Effector memory CD8-positive, alpha-beta T cell (primary cell): Measurements from ENCODE around the gene SUSD4.

Source experiments
- ATAC-seq: fragments of 150-1000 bp; cut with Tn5 transposase; replicated peaks from 2 replicates; pipeline ENCODE4 v1.10.0; 2021; ENCODE audit warnings: mild to moderate bottlenecking, moderate library complexity
- DNase-seq, 3 experiments: peaks; one replicate each; pipeline ENCODE4 v3.0.0; 2021
- H3K27ac Mint-ChIP-seq, 2 donors: one replicate each; pipeline ENCODE4 v1.8.0; 2022; ENCODE audit warnings: mild to moderate bottlenecking in 2 of 2, mixed read lengths in 2 of 2, moderate library complexity in 2 of 2
- H3K27me3 Mint-ChIP-seq, 2 donors: one replicate each; pipeline ENCODE4 v1.8.0; 2022; ENCODE audit warnings: mixed read lengths in 2 of 2
- H3K36me3 Mint-ChIP-seq: one replicate; pipeline ENCODE4 v1.8.0; 2022; ENCODE audit warnings: mild to moderate bottlenecking, moderate library complexity, mixed read lengths; ENCODE audit not compliant: insufficient read depth
- H3K4me1 Mint-ChIP-seq, 2 donors: one replicate each; pipeline ENCODE4 v1.8.0; 2022; ENCODE audit warnings: low read depth in 2 of 2, mixed read lengths in 2 of 2
- H3K4me3 Mint-ChIP-seq, 2 donors: one replicate each; pipeline ENCODE4 v1.8.0; 2022; ENCODE audit warnings: mild to moderate bottlenecking in 2 of 2, mixed read lengths in 2 of 2, moderate library complexity in 2 of 2
- H3K9me3 Mint-ChIP-seq, 2 donors: one replicate each; pipeline ENCODE4 v1.8.0; 2022; ENCODE audit warnings: mixed read lengths in 2 of 2

Gene SUSD4

DNA sequence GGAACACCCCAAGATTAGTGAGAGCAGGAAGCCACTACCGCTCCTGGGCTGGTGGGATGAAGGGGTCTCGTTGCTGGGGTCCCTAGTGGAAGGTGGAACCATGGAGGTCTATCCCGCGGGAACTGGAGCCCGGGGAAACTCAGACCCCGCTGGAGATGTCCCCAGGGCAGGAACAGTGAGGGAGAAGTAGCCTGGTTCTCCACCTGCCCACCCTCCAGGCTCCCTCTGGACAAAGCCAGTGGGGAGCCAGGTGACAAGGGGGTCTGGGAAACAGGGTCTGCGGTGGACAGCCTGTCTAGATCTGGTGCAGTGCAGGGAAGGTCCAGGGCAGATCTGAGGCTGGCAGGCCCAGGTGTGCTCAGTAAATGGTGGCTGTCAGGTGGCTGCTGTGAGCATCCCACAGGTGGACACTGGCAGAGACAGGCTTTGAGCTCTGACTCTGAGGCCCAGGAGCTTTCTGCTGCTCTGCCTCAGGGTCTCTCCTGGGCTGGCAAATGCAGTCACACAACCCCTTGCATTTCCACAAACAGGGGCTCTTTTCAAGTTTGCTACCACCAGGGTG, 132.9 kb downstream of the SUSD4 start:
- Mint-ChIP-seq H3K27ac (no peak overlapping the region), H3K4me3 (no peak overlapping the region), H3K4me1 (peaks cover 4 to 14% of the 10 kb centered on the region in 2 donors), H3K36me3 (no peaks in the 10 kb centered on the region), H3K27me3 (peaks cover 0 to 31% of the 10 kb centered on the region in 2 donors), H3K9me3 (no peaks in the 10 kb centered on the region)
- no peak for DNase-seq
- ATAC-seq = no peak

DNA sequence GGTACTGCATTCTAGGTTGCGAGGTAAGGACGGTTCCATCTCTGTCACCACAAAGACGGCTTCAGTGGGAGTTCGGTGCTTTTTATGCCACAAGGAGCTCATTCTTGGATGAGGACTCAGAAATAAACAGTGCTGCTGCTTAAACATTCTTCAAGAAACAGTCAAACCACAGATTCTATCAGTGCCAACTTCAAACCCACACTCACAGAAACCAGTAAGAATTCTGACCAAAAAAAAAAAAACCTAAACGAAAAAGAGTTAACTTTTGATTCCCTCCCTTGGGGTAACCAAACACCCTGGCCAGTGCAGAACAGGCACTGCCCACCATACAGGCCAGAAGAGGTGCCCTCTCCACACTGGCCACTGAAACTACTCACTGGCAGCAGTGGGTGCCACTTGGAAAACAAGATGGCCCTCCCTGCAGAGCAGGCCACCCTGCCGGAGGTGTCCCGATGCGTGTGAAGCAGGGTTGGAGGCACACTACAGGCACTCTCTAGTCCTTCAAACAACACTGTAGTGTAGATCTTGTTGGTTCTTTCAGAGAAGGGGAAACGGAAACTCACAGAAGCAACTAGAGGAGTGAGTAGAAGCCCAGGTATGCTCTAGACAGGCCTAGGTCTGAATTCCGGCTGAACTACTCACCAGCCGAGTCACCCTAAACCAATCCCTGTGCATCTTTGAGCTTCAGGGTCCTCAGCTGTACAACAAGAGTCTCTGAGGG, 133.7 kb downstream of the SUSD4 start:
- no peaks in the 10 kb centered on the region for H3K9me3 Mint-ChIP-seq
- peak overlapping the region in 1 of 2 donors; percentile 60 for H3K4me3 Mint-ChIP-seq
- peaks cover 4 to 14% of the 10 kb centered on the region in 2 donors for H3K4me1 Mint-ChIP-seq
- peak overlapping the region in 1 of 2 donors; percentile 52 for H3K27ac Mint-ChIP-seq
- ATAC-seq (peak; percentile 64), DNase-seq (no peak)
- peaks cover 7 to 39% of the 10 kb centered on the region in 2 donors for H3K27me3 Mint-ChIP-seq
- H3K36me3 Mint-ChIP-seq = no peaks in the 10 kb centered on the region

DNA sequence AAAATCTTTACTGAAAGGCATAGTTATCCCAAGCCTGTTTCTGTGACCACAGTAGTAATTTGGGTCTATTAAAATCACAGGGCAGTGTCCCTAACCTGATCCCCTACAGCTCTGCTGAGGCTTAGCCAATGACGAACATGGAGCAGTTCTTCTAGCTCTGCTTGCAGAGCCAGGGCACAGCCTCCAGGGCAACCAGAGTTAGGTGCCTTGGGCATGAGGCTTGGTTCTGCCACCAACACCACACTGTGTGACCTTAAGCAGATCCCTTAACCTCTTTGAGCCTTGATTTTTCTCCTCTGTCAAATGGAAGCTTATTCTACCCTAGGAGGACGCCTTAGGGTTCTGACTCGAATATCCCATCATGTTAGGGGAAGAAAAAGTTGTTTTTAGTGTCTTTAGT, 134.2 kb downstream of the SUSD4 start:
- peak overlapping the region in 1 of 2 donors; percentile 52 for H3K27ac Mint-ChIP-seq
- peak; percentile 27 for ATAC-seq
- DNase-seq = no peak
- H3K36me3 Mint-ChIP-seq = no peaks in the 10 kb centered on the region
- no peaks in the 10 kb centered on the region for H3K9me3 Mint-ChIP-seq
- peaks cover 11 to 40% of the 10 kb centered on the region in 2 donors for H3K27me3 Mint-ChIP-seq
- H3K4me1 Mint-ChIP-seq = peaks cover 4 to 13% of the 10 kb centered on the region in 2 donors
- H3K4me3 Mint-ChIP-seq = peak overlapping the region in 1 of 2 donors; percentile 60

- Mint-ChIP-seq H3K4me1 (peaks cover 4 to 12% of the 10 kb centered on the region in 2 donors), H3K27me3 (peaks cover 11 to 33% of the 10 kb centered on the region in 2 donors), H3K4me3 (no peak overlapping the region), H3K9me3 (no peaks in the 10 kb centered on the region), H3K27ac (no peak overlapping the region), H3K36me3 (no peaks in the 10 kb centered on the region)
- ATAC-seq (no peak), DNase-seq (no peak)
Observed at GRCh38 chr1:223228931-223229528, 134.9 kb downstream of the SUSD4 start.

DNA sequence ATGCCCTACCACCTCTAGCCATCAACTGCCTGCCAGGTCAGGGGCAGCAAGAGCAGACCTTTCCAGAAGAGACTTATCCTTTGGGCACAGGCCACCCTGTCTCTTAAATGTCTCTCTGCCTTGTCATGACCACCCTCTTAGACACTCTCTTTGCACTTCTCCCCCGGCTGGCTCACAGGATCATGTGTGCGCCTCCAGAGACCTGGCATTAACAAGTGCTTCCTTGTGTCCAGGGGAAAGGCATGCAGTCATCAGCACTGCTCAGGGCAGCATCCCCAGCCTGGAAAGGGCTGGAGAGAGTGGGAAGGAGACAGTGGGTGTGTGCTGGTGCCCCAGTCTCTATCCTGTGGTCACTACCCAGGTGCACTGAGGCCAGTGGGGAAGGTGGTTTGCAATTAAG, 135.8 kb downstream of the SUSD4 start:
- no peak for DNase-seq
- Mint-ChIP-seq H3K4me1 (peaks cover 4 to 12% of the 10 kb centered on the region in 2 donors), H3K27me3 (peaks cover 11 to 33% of the 10 kb centered on the region in 2 donors), H3K4me3 (no peak overlapping the region), H3K27ac (no peak overlapping the region), H3K36me3 (no peaks in the 10 kb centered on the region), H3K9me3 (no peaks in the 10 kb centered on the region)
- no peak for ATAC-seq

- H3K36me3 Mint-ChIP-seq = no peaks in the 10 kb centered on the region
- H3K4me3 Mint-ChIP-seq = no peak overlapping the region
- peak overlapping the region in 1 of 2 donors; percentile 55 for H3K27ac Mint-ChIP-seq
- no peak for DNase-seq
- no peak for ATAC-seq
- H3K27me3 Mint-ChIP-seq = peaks cover 11 to 33% of the 10 kb centered on the region in 2 donors
- peaks cover 4 to 12% of the 10 kb centered on the region in 2 donors for H3K4me1 Mint-ChIP-seq
- no peaks in the 10 kb centered on the region for H3K9me3 Mint-ChIP-seq
Observed at GRCh38 chr1:223227486-223228196, 136.3 kb downstream of the SUSD4 start.

DNA sequence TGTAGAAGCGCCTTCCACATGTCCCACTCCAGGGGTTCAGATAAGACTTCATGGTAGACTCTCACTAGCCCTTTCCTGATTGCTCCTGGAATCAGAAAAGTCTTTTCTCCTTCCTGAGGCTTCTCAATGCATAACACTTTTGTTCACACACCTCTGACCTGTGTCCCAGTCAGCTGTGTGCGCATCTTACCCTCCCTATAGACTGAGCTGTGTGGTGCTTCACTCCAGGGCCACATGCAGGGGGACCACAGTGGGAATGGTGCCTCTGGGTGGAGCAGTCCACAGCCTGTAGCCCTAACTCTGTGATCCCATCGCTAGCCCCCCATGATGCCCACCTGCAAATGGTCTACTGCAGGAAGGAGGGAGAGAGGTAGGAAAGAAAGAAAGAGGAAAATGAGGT, 136.9 kb downstream of the SUSD4 start:
- H3K36me3 Mint-ChIP-seq = no peaks in the 10 kb centered on the region
- ATAC-seq (no peak), DNase-seq (no peak)
- peaks cover 11 to 33% of the 10 kb centered on the region in 2 donors for H3K27me3 Mint-ChIP-seq
- peaks cover 4 to 12% of the 10 kb centered on the region in 2 donors for H3K4me1 Mint-ChIP-seq
- no peaks in the 10 kb centered on the region for H3K9me3 Mint-ChIP-seq
- peak overlapping the region in 1 of 2 donors; percentile 55 for H3K27ac Mint-ChIP-seq
- H3K4me3 Mint-ChIP-seq = no peak overlapping the region

GRCh38 chr1:223226271-223226670, 137.7 kb downstream of the SUSD4 start:
- DNase-seq = no peak
- H3K27me3 Mint-ChIP-seq = peaks cover 11 to 33% of the 10 kb centered on the region in 2 donors
- no peak overlapping the region for H3K4me3 Mint-ChIP-seq
- H3K4me1 Mint-ChIP-seq = peaks cover 4 to 12% of the 10 kb centered on the region in 2 donors
- no peak for ATAC-seq
- no peaks in the 10 kb centered on the region for H3K36me3 Mint-ChIP-seq
- no peak overlapping the region for H3K27ac Mint-ChIP-seq
- no peaks in the 10 kb centered on the region for H3K9me3 Mint-ChIP-seq

GRCh38 chr1:223225481-223225880, 138.5 kb downstream of the SUSD4 start:
- ATAC-seq = no peak

GRCh38 chr1:223225061-223225460, 138.9 kb downstream of the SUSD4 start:
- Mint-ChIP-seq H3K27ac (no peak overlapping the region), H3K4me3 (no peak overlapping the region), H3K9me3 (no peaks in the 10 kb centered on the region), H3K36me3 (no peaks in the 10 kb centered on the region), H3K27me3 (peaks cover 11 to 33% of the 10 kb centered on the region in 2 donors), H3K4me1 (peaks cover 2 to 6% of the 10 kb centered on the region in 2 donors)
- no peak for DNase-seq
- no peak for ATAC-seq

More at GRCh38 chr1:223225481-223225880, 138.5 kb downstream of the SUSD4 start:
- Mint-ChIP-seq H3K36me3 (no peaks in the 10 kb centered on the region), H3K27ac (no peak overlapping the region), H3K4me1 (peaks cover 4 to 10% of the 10 kb centered on the region in 2 donors), H3K4me3 (no peak overlapping the region), H3K9me3 (no peaks in the 10 kb centered on the region), H3K27me3 (peaks cover 11 to 33% of the 10 kb centered on the region in 2 donors)
- no peak for DNase-seq

DNA sequence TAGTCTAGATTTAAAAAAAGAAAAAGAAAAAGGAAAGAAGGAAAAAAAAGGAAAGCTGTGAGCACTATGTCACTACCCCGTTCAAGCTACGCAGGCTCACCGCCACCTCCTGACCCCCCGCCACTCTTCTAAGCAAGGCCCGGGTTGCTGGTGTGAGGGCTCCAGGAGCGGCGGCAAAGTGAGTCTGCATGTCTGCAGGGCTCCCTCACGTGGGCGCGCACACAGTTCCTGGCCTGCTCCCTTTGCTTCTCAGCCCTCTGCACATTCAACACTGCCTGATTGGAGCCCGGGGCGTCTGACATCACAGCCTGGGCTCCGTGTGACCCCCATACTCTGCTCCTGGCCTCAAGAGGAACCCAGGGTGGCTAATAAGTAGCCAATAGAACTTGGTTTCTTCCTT, 139.5 kb downstream of the SUSD4 start:
- Mint-ChIP-seq H3K27ac (no peak overlapping the region), H3K4me1 (peaks cover 0 to 3% of the 10 kb centered on the region in 2 donors), H3K4me3 (no peak overlapping the region)

DNA sequence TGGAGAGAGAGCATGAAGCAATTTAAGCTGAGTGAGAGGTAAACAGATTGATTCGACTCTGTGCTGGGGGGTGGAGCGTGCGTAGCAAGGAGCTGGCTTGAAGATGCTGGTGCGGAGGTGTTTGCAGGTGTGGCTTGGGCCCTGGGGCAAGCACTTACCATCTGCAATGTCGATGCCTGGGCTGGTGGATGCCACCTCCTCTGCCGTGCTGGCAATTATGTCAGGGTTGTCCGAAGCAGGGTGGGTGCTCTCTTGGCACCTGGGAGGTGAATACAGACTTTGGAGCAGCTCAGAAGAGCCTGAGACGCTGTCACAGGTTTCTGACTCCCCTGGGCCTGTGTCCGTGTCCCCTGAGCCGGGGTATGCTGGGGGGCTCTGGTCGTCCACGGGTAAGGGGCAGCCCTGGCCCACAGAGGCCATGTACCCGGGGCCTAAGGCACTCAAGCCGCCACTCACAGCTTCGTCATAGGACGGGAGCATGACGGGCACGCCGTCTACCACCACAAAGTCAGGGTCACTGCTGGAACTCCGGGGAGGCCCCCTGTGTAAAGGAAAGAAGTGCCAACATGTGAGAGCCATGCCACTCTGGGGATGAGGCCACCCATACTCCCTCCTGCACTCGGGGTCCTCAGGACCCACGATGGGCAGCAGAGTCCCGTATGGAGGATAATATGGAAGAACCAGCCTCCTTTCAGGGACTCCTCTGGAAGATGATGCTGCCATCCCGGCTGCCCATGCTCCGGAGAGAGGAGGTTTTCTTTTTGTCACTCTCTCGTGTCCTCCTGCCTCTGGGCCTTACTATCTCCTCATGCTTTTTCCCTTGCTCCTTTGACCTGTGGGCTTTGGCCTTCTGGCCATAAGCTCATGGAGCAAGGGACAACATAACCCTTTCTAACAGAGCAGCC, 140.6 kb downstream of the SUSD4 start:
- H3K36me3 Mint-ChIP-seq = no peaks in the 10 kb centered on the region
- H3K27me3 Mint-ChIP-seq = peaks cover 11 to 31% of the 10 kb centered on the region in 2 donors
- DNase-seq (no peak), ATAC-seq (no peak)
- no peak overlapping the region for H3K4me3 Mint-ChIP-seq
- no peak overlapping the region for H3K27ac Mint-ChIP-seq
- H3K9me3 Mint-ChIP-seq = peaks cover 0 to 8% of the 10 kb centered on the region in 2 donors
- peaks cover 0 to 3% of the 10 kb centered on the region in 2 donors for H3K4me1 Mint-ChIP-seq

More for the DNA sequence above, 139.5 kb downstream of the SUSD4 start:
- no peak for ATAC-seq
- Mint-ChIP-seq H3K27me3 (peaks cover 11 to 33% of the 10 kb centered on the region in 2 donors), H3K36me3 (no peaks in the 10 kb centered on the region), H3K9me3 (no peaks in the 10 kb centered on the region)
- DNase-seq = no peak
